Measurements from ENCODE around the gene PCDH9. TPM values are rescaled to one million over a fixed set of nuclear protein-coding genes. Genes with fewer than 3 reads are reported as not detected.

The PCDH9 gene
- total and polyA plus RNA-seq, 2 of the 4 experiments (the other 2 are of a cell fraction), result 2.2 to 10.2 TPM

DNA sequence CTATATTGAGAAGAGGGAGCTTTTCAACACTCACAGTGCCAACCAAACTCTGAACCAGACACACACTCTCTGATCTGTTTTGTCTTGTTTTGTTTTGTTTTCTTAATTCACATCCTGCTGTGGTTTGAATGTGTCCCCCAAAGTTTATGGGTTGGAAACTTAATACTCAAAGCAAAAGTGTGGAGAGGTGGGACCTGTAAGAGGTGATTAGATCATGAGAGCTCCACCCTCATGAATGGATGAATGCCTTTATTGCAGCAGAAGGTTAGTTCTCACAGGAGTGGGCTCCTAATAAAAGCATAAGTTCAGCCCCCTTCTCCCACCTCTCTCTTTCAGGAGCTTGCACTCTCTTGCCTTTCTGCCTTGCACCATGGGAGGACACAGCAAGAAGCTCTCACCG lies 957.1 kb downstream of the PCDH9 start:
- CTCF ChIA-PET, result no interaction called here

More for the DNA sequence above, 957.1 kb downstream of the PCDH9 start:
- Histone ChIP-seq H3K23ac (ENCODE audit: low read depth, low read length) (no peak overlapping the region), H3K9ac (ENCODE audit: low read depth, low read length) (no peak overlapping the region), H3K79me1 (ENCODE audit: low read depth in 1 of 2, low read length in 2 of 2) (no peaks in the 10 kb centered on the region), H3K4ac (ENCODE audit: low read depth, low read length) (no peak overlapping the region), H3K27ac (ENCODE audit: insufficient read depth, low read length) (no peak overlapping the region), H3K9me3 (ENCODE audit: control insufficient read depth, insufficient read depth, low read length) (peaks cover 6% of the 10 kb centered on the region; the same call in 1 of the 2 replicates), H2BK20ac (ENCODE audit: low read depth, low read length) (no peak overlapping the region), H2BK5ac (ENCODE audit: low read depth, low read length, poor library complexity, severe bottlenecking) (no peak overlapping the region), H3K4me3 (ENCODE audit: insufficient read depth, low read depth, low read length) (no peak overlapping the region), H4K8ac (ENCODE audit: low read depth in 2 of 2, low read length in 2 of 2) (no peak overlapping the region), H3K9me1 (ENCODE audit: insufficient read depth, low read length) (no peaks in the 10 kb centered on the region), H2BK120ac (ENCODE audit: low read depth, low read length) (no peak overlapping the region), H3K4me2 (ENCODE audit: low read depth, low read length) (no peak overlapping the region), H3K36me3 (ENCODE audit: control insufficient read depth, insufficient read depth, low read length) (no peaks in the 10 kb centered on the region), H2AK5ac (ENCODE audit: low read depth, low read length) (no peak overlapping the region), H3K27me3 (ENCODE audit: control insufficient read depth, insufficient read depth, low read length) (no peaks in the 10 kb centered on the region), H3K56ac (ENCODE audit: extremely low read depth, insufficient read depth, low read length) (no peak overlapping the region), H3K14ac (replicated peaks; ENCODE audit: low read depth, low read length) (no peak overlapping the region), H4K91ac (ENCODE audit: insufficient read depth, low read depth, low read length) (no peak overlapping the region), H2BK15ac (ENCODE audit: low read depth, low read length) (no peak overlapping the region), H3K18ac (ENCODE audit: low read depth, low read length) (no peak overlapping the region), H3K4me1 (ENCODE audit: control insufficient read depth, insufficient read depth, low read length) (no peaks in the 10 kb centered on the region), H2AK9ac (replicated peaks; ENCODE audit: low read depth, low read length, poor library complexity) (no peak overlapping the region), H4K5ac (ENCODE audit: low read depth, low read length) (no peak overlapping the region), H2AFZ (replicated peaks; ENCODE audit: low read length, poor library complexity) (no peak overlapping the region), H4K20me1 (ENCODE audit: insufficient read depth, low read length) (no peaks in the 10 kb centered on the region)
- in situ Hi-C loops (cut with MboI; ENCODE audit: low sequenced_read_pairs), result no loop called here
- ATAC-seq (ENCODE audit: low read depth) (no peak), DNase-seq (no peak)
- POLR2A ChIA-PET (ENCODE audit: unreplicated experiment), result interaction anchor here (0.6 kb wide), 1 partner anchor 83 kb away, joined by 3 read pairs; no protein-coding TSS in a partner anchor
- no TSS peak for BruUV-seq (replicated peaks)
- dilution Hi-C loops (cut with HindIII; ENCODE audit: low sequenced_read_pairs, unreplicated experiment), result no loop called here
- TF ChIP-seq MXI1 (IDR thresholded peaks at IDR 0.05; ENCODE audit: borderline replicate concordance, low read depth, low read length) (no peak), NFE2L2 (IDR thresholded peaks at IDR 0.05; ENCODE audit: low read depth, low read length) (no peak), RCOR1 (IDR thresholded peaks at IDR 0.05; ENCODE audit: insufficient replicate concordance, low read length) (no peak)
- TF ChIP-seq, protein P1, sequence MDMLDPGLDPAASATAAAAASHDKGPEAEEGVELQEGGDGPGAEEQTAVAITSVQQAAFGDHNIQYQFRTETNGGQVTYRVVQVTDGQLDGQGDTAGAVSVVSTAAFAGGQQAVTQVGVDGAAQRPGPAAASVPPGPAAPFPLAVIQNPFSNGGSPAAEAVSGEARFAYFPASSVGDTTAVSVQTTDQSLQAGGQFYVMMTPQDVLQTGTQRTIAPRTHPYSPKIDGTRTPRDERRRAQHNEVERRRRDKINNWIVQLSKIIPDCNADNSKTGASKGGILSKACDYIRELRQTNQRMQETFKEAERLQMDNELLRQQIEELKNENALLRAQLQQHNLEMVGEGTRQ (IDR thresholded peaks at IDR 0.05; ENCODE audit: low read depth, low read length), result no peak
- TF ChIP-seq, protein P2, sequence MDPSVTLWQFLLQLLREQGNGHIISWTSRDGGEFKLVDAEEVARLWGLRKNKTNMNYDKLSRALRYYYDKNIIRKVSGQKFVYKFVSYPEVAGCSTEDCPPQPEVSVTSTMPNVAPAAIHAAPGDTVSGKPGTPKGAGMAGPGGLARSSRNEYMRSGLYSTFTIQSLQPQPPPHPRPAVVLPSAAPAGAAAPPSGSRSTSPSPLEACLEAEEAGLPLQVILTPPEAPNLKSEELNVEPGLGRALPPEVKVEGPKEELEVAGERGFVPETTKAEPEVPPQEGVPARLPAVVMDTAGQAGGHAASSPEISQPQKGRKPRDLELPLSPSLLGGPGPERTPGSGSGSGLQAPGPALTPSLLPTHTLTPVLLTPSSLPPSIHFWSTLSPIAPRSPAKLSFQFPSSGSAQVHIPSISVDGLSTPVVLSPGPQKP (IDR thresholded peaks at IDR 0.05; ENCODE audit: borderline replicate concordance, low read depth, low read length), result no peak
- intact Hi-C loops (cut with micrococcal nuclease), result no loop called here
- WGBS, 2 experiments (ENCODE audit: extremely low coverage in 2 of 2, insufficient read length in 1 of 2), result no CpG with 5 or more reads among the region's 1 CpG

All from IMR-90 (cell line).